ACHN (cell line): Measurements from ENCODE around the gene GLIS1.
"Not testable (repeated sequence)": the region's sequence is repeated elsewhere in the genome, so short reads cannot be mapped to it uniquely, and the experiment has no call there.

ENCODE experiments used
- DNase-seq: peaks from one replicate; pipeline ENCODE4 v3.0.0-alpha.2; 2015
- in situ Hi-C: cut with HindIII; loops from 2 replicates; pipeline ENCODE4 v1.10.0; 2017; ENCODE audit warnings: low sequenced_read_pairs, low pct_ligation_motif_present, low pct_unique_long_range_greater_than_20kb

GLIS1 gene

GRCh38 chr1:53572065-53572814 is 166.7 kb downstream of the GLIS1 start:
- peak; percentile 79 for DNase-seq
- in situ Hi-C loops = no loop called here

- no peak for DNase-seq
- in situ Hi-C loops = no loop called here
Observed at GRCh38 chr1:53568540-53568939, 170.4 kb downstream of the GLIS1 start.

- no peak for DNase-seq
- in situ Hi-C loops = no loop called here
Observed at GRCh38 chr1:53567851-53568250, 171.1 kb downstream of the GLIS1 start.

- in situ Hi-C loops = no loop called here
- DNase-seq = no peak
Observed at GRCh38 chr1:53567450-53567849, 171.5 kb downstream of the GLIS1 start.

- in situ Hi-C loops = no loop called here
- DNase-seq = no peak
Observed at GRCh38 chr1:53563611-53564010, 175.4 kb downstream of the GLIS1 start.

DNA sequence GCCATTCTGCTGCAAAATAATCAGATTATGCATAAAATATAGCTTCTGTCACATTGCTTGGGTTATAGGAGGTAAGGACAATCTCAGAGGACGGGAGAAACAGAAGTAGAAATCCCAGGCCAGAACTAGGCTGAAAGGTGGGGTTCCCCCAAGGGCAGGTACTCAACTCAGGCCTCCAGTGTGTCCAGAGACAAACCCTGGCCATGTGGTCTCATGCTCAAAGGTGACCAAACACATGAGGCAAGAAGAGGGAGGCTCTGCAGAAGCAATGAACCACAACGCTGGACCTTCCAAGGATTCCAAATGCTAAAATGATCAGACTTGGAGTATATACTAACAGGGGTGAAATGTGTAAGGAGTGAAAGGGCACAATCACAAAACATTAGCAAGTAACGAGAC is 176.0 kb downstream of the GLIS1 start:
- no peak for DNase-seq
- in situ Hi-C loops = no loop called here

GRCh38 chr1:53562291-53562980 is 176.5 kb downstream of the GLIS1 start:
- DNase-seq = no peak

GRCh38 chr1:53561503-53562105 is 177.4 kb downstream of the GLIS1 start:
- in situ Hi-C loops = no loop called here

More at GRCh38 chr1:53562291-53562980, 176.5 kb downstream of the GLIS1 start:
- in situ Hi-C loops = no loop called here

DNA sequence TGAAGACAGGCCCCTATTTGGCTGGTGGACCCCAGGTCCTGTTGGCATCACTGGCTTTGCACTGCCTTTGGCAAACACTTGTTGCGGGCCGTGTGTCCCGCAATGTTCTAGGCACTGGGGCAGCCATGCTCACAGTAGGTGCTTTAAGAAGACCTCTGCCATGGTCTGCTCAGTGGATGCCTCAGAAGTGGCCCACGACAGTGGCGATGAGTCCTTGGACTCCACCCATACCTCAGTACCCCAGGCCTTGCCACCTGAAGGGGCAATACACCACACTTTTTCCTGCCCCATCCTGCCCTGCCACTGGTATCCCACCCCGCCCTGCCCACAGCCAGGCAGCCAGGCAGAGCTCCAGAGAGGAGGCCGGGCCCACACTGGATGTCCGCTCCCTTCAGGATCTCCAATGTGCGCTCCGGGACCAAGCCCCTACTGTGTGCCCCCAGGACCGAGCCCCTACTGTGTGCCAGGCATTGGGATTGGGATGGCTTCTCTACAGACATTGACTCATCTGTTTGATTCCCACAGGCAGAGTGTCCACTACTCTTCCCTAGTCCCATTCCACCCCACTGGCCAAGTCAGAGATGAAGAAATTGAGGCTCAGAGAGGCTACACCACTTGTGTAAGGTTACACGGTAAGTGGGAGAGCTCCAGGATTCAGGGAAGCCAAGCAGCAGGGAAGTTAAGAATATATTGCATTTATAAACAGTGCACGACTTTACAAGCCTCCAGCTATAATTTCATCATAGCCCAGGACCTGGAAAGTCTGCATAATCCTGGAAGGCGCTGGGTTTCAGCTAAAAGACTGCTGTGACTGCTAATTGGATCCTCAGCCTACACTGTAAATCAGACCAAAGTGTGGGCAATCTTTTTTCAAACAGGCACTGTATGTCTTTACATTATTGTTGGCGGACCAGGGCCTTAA is 178.1 kb downstream of the GLIS1 start:
- DNase-seq = no peak
- in situ Hi-C loops = no loop called here

More at GRCh38 chr1:53561503-53562105, 177.4 kb downstream of the GLIS1 start:
- no peak for DNase-seq

GRCh38 chr1:53559854-53560580 is 178.9 kb downstream of the GLIS1 start:
- in situ Hi-C loops = no loop called here

GRCh38 chr1:53559391-53559815 is 179.6 kb downstream of the GLIS1 start:
- in situ Hi-C loops = no loop called here
- DNase-seq = no peak

More at GRCh38 chr1:53559854-53560580, 178.9 kb downstream of the GLIS1 start:
- DNase-seq = no peak

GRCh38 chr1:53558739-53559315 is 180.1 kb downstream of the GLIS1 start:
- in situ Hi-C loops = no loop called here
- no peak for DNase-seq

- in situ Hi-C loops = no loop called here
- DNase-seq = no peak
Observed at GRCh38 chr1:53557830-53558738, 180.9 kb downstream of the GLIS1 start.

DNA sequence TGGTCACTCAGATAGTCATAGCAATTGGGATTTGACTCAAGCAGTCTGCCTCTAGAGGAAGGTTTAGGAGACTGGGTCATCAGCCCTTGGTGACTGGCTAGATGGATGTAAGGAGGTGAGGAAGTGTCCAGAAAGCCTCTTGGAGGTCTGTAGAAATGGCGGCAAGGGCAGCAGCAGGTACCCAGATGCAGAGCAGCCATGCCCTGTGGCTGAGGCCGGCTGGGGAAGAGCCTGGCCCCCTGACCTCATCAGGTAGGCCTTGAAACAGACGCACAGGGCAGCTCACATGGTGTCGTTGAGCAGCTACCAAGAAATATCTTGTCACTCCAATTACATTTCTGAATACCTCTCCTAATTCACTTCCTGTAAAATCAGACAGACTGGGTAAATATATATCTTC is 181.6 kb downstream of the GLIS1 start:
- DNase-seq = no peak
- in situ Hi-C loops = no loop called here

GRCh38 chr1:53556657-53557227 is 182.2 kb downstream of the GLIS1 start:
- no peak for DNase-seq
- in situ Hi-C loops = no loop called here

DNA sequence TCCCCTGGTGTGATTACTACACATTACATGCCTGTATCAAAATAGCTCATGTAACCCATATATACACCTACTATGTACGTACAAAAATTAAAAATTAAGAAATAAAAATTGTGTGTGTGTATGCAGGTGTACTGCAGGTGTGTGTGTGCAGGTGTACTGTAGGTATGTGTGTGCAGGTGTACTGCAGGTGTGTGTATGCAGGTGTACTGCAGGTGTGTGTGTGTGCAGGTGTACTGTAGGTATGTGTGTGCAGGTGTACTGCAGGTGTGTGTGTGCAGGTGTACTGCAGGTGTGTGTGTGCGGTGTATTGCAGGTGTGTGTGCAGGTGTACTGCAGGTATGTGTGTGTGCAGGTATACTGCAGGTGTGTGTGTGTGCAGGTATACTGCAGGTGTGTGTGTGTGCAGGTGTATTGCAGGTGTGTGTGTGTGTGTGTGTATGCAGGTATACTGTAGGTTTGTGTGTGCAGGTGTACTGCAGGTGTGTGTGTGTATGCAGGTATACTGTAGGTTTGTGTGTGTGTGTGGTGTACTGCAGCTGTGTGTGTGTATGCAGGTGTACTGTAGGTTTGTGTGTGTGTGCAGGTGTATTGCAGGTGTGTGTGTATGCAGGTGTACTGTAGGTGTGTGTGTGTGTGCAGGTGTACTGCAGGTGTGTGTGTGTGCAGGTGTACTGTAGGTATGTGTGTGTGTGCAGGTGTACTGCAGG is 183.2 kb downstream of the GLIS1 start:
- in situ Hi-C loops, DNase-seq: not testable (repeated sequence)
